ENCODE data around the gene RABGGTB.
"Not testable (repeated sequence)": the region's sequence is repeated elsewhere in the genome, so short reads cannot be mapped to it uniquely, and the experiment has no call there.

Gene RABGGTB

DNA sequence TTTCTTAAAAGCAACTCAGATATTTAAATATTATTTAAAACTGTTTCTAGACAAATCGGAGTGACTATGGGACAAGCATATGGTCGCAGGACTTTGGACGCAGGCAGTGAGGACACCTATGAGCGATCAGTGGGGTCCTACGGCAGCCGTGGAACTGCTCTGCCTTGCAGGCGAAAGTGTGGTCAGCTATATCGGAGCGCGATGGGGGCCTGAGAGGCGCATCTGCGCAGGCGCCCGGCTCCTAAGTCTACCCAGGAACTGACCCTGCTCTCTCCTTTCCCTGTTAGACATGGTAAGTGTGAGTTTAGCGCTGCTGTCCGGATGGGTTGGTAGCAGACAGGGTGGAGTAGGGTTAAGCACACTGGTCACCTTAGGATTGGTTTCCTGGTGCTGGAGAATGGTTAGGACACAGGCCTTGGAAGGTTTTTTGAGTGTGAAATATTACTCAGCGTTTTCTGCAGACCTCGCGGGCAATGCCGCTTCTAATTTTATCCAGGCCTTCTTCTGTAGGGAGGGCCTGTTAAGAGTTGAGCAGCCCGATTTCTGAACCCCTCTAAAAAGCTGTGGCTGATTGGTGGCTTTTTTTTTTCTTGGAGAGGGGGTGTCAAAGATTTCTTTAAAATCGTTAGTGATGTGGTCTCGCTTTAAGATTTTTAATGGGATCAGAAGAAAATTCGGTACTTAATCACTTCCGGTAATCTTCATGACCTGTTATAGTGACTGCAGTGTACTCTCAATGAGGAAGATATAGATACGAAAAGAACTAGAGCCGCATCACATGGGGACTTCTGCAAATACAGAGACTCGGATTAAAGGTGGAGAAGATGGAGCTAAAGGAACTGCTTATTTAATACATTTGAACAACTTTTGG lies at the start of gene RABGGTB:
RABGGTB (plus strand) TSS at position 274 of the 871 bp plus-strand sequence; CDS start at position 290, 16 bp downstream.
- H3K36me3 ChIP-seq (ENCODE audit: control insufficient read depth, low read length): peaks cover 52% of the 10 kb centered on the region
- H3K4me2 ChIP-seq (ENCODE audit: low read length): peak within 1 kb of the TSS; percentile 70
- 0 out of 2 replicates have a peak, but pooled peaks cover 2% of the 10 kb centered on the region for H3K9me3 ChIP-seq (ENCODE audit: control insufficient read depth, insufficient read depth, low read length)
- H4K20me1 ChIP-seq (ENCODE audit: control insufficient read depth, insufficient read depth, low read depth, low read length): peaks cover 33% of the 10 kb centered on the region
- peaks cover 43% of the 10 kb centered on the region for H3K4me1 ChIP-seq (ENCODE audit: control insufficient read depth, low read length)
- H3K27ac ChIP-seq (ENCODE audit: low read depth, low read length): peak within 1 kb of the TSS; percentile 92
- H3F3A ChIP-seq (ENCODE audit: control insufficient read depth, insufficient read depth): peaks cover 60% of the 10 kb centered on the region
- no peaks in the 10 kb centered on the region for H3K9me2 ChIP-seq (replicated peaks; ENCODE audit: control insufficient read depth, low read length)
- peak within 1 kb of the TSS; percentile 88 for H3K4me3 ChIP-seq (ENCODE audit: low read length)
- TF ChIP-seq EZH2phosphoT487 (IDR thresholded peaks at IDR 0.05; ENCODE audit: borderline replicate concordance, low read length): no peak
- TF ChIP-seq, protein P1, sequence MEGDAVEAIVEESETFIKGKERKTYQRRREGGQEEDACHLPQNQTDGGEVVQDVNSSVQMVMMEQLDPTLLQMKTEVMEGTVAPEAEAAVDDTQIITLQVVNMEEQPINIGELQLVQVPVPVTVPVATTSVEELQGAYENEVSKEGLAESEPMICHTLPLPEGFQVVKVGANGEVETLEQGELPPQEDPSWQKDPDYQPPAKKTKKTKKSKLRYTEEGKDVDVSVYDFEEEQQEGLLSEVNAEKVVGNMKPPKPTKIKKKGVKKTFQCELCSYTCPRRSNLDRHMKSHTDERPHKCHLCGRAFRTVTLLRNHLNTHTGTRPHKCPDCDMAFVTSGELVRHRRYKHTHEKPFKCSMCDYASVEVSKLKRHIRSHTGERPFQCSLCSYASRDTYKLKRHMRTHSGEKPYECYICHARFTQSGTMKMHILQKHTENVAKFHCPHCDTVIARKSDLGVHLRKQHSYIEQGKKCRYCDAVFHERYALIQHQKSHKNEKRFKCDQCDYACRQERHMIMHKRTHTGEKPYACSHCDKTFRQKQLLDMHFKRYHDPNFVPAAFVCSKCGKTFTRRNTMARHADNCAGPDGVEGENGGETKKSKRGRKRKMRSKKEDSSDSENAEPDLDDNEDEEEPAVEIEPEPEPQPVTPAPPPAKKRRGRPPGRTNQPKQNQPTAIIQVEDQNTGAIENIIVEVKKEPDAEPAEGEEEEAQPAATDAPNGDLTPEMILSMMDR (IDR thresholded peaks at IDR 0.05; ENCODE audit: low read depth, low read length, poor library complexity, severe bottlenecking): no peak
- peaks cover 65% of the 10 kb centered on the region for H3K79me2 ChIP-seq (ENCODE audit: control insufficient read depth, low read length)
- no peaks in the 10 kb centered on the region for H3K27me3 ChIP-seq (ENCODE audit: control insufficient read depth, low read length)

DNA sequence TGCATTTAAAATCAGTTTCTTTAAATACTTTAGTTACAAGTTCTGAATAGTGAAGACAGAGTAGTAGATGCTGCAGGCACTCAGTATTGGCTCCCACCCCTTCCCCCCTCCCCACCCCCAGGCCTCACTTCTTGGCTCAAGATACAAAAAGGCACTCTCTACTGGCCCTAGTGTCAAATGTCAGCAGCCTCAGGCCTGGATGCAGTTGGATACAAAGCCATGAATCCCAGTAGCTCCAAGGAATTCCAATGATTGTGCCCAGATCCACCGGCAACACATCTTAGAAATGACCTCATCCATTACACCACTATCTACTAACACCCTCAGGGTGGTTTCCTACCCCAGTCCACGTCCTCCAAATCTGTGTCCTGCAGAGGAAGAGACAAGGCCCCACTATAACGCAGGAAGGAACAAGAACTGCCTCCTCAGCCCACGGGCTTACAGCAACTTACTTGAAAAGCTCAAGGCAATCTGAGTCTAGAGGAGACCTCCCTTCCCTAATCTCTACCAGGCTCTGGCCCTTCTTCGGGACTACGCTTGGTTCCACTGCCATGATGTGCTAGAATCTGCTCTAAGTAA lies 43.9 kb upstream of the RABGGTB start:
- no peaks in the 10 kb centered on the region for H3K4me1 ChIP-seq (ENCODE audit: control insufficient read depth, low read length)
- H3K79me2 ChIP-seq (ENCODE audit: control insufficient read depth, low read length): no peaks in the 10 kb centered on the region; the same call in 1 of the 2 replicates
- H3K36me3 ChIP-seq (ENCODE audit: control insufficient read depth, low read length): peaks cover 83% of the 10 kb centered on the region
- H3F3A ChIP-seq (ENCODE audit: control insufficient read depth, insufficient read depth): no peaks in the 10 kb centered on the region
- no peak for TF ChIP-seq EZH2phosphoT487 (IDR thresholded peaks at IDR 0.05; ENCODE audit: borderline replicate concordance, low read length)
- TF ChIP-seq, protein P1 (IDR thresholded peaks at IDR 0.05; ENCODE audit: low read depth, low read length, poor library complexity, severe bottlenecking): no peak
- H3K4me3 ChIP-seq (ENCODE audit: low read length): no peak overlapping the region
- no peaks in the 10 kb centered on the region for H3K9me3 ChIP-seq (ENCODE audit: control insufficient read depth, insufficient read depth, low read length)
- H3K9me2 ChIP-seq (replicated peaks; ENCODE audit: control insufficient read depth, low read length): no peaks in the 10 kb centered on the region
- H3K4me2 ChIP-seq (ENCODE audit: low read length): no peak overlapping the region
- no peaks in the 10 kb centered on the region for H3K27me3 ChIP-seq (ENCODE audit: control insufficient read depth, low read length)
- H3K27ac ChIP-seq (ENCODE audit: low read depth, low read length): no peak overlapping the region
- no peaks in the 10 kb centered on the region for H4K20me1 ChIP-seq (ENCODE audit: control insufficient read depth, insufficient read depth, low read depth, low read length)

DNA sequence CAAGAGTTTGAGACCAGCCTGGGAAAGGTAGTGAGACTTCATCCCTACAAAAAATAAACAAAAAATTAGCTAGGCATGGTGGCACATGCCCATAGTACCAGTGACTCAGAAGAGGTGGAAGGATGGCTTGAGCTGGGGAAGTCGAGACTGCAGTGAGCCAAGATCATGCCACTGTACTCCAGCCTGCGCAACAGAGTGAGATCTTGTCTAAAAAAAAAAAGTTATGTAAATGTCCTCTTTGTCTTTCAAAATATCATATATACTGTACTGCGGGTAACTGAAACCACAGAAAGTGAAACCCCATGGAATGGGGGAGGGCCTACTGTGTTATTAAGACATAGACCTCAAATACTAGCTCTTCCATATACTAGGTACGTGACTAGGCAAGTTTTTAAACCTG lies 40.8 kb upstream of the RABGGTB start:
- TF ChIP-seq, protein P1 (IDR thresholded peaks at IDR 0.05; ENCODE audit: low read depth, low read length, poor library complexity, severe bottlenecking): no peak
- no peaks in the 10 kb centered on the region; the same call in 1 of the 2 replicates for H3K79me2 ChIP-seq (ENCODE audit: control insufficient read depth, low read length)
- no peaks in the 10 kb centered on the region for H3K9me3 ChIP-seq (ENCODE audit: control insufficient read depth, insufficient read depth, low read length)
- no peak overlapping the region for H3K4me3 ChIP-seq (ENCODE audit: low read length)
- H3K27me3 ChIP-seq (ENCODE audit: control insufficient read depth, low read length): no peaks in the 10 kb centered on the region
- no peaks in the 10 kb centered on the region for H4K20me1 ChIP-seq (ENCODE audit: control insufficient read depth, insufficient read depth, low read depth, low read length)
- no peaks in the 10 kb centered on the region for H3K9me2 ChIP-seq (replicated peaks; ENCODE audit: control insufficient read depth, low read length)
- no peak overlapping the region for H3K4me2 ChIP-seq (ENCODE audit: low read length)
- no peaks in the 10 kb centered on the region for H3K4me1 ChIP-seq (ENCODE audit: control insufficient read depth, low read length)
- H3K27ac ChIP-seq (ENCODE audit: low read depth, low read length): no peak overlapping the region
- H3K36me3 ChIP-seq (ENCODE audit: control insufficient read depth, low read length): peaks cover 85% of the 10 kb centered on the region
- H3F3A ChIP-seq (ENCODE audit: control insufficient read depth, insufficient read depth): no peaks in the 10 kb centered on the region

DNA sequence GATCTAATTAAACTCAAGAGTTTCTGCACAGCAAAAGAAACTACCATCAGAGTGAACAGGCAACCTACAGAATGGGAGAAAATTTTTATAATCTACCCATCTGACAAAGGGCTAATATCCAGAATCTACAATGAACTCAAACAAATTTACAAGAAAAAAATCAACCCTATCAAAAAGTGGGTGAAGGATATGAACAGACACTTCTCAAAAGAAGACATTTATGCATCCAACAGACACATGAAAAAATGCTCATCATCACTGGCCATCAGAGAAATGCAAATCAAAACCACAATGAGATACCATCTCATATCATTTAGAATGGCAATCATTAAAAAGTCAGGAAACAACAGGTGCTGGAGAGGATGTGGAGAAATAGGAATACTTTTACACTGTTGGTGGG lies 28.8 kb upstream of the RABGGTB start:
- H4K20me1 ChIP-seq (ENCODE audit: control insufficient read depth, insufficient read depth, low read depth, low read length); H3K4me1 ChIP-seq (ENCODE audit: control insufficient read depth, low read length); H3K27me3 ChIP-seq (ENCODE audit: control insufficient read depth, low read length); H3K4me2 ChIP-seq (ENCODE audit: low read length); H3K9me3 ChIP-seq (ENCODE audit: control insufficient read depth, insufficient read depth, low read length); H3K79me2 ChIP-seq (ENCODE audit: control insufficient read depth, low read length); H3F3A ChIP-seq (ENCODE audit: control insufficient read depth, insufficient read depth); H3K4me3 ChIP-seq (ENCODE audit: low read length); H3K27ac ChIP-seq (ENCODE audit: low read depth, low read length); H3K9me2 ChIP-seq (replicated peaks; ENCODE audit: control insufficient read depth, low read length): not testable (repeated sequence)
- H3K36me3 ChIP-seq (ENCODE audit: control insufficient read depth, low read length): peaks cover 75% of the 10 kb centered on the region

DNA sequence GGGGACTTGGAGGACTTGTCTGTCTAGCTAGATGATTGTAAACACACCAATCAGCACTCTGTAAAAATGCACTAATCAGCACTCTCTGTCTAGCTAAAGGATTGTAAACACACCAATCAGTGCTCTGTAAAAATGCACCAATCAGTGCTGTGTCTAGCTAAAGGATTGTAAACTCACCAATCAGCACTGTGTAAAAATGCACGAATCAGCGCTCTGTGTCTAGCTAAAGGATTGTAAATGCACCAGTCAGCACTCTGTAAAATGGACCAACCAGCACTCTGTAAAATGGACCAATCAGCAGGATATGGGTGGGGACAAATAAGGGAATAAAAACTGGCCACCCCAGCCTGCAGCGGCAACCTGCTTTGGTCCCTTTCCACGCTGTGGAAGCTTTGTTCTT lies 27.5 kb upstream of the RABGGTB start:
- H3K9me3 ChIP-seq (ENCODE audit: control insufficient read depth, insufficient read depth, low read length); H3K4me1 ChIP-seq (ENCODE audit: control insufficient read depth, low read length); H3K4me3 ChIP-seq (ENCODE audit: low read length); H3K27me3 ChIP-seq (ENCODE audit: control insufficient read depth, low read length); H4K20me1 ChIP-seq (ENCODE audit: control insufficient read depth, insufficient read depth, low read depth, low read length); H3K4me2 ChIP-seq (ENCODE audit: low read length); H3K27ac ChIP-seq (ENCODE audit: low read depth, low read length); H3K79me2 ChIP-seq (ENCODE audit: control insufficient read depth, low read length); H3K9me2 ChIP-seq (replicated peaks; ENCODE audit: control insufficient read depth, low read length): not testable (repeated sequence)
- H3F3A ChIP-seq (ENCODE audit: control insufficient read depth, insufficient read depth): peaks cover 13% of the 10 kb centered on the region
- H3K36me3 ChIP-seq (ENCODE audit: control insufficient read depth, low read length): peaks cover 73% of the 10 kb centered on the region
